Lung (tissue), 12 donors: ENCODE measurements around the gene SYTL3. TPM values are rescaled to one million over a fixed set of nuclear protein-coding genes. Genes with fewer than 3 reads are reported as not detected.

Experiments used
- ATAC-seq: fragments of 200-7000 bp; cut with Tn5 transposase; one replicate; pipeline ENCODE4 v1.9.1; 2020; ENCODE audit warnings: moderate number of reproducible peaks; ENCODE audit not compliant: insufficient read depth, low FRiP score
- DNase-seq, 3 donors: peaks; one replicate each; pipeline ENCODE4 v3.0.0-alpha.2; 2013 to 2017
- H3K27ac ChIP-seq, 2 donors: one replicate each; pipeline ENCODE4 v1.5.1; 2013; ENCODE audit warnings: mild to moderate bottlenecking in 2 of 2, moderate library complexity in 2 of 2, control low read depth in 1 of 2, inconsistent platforms in 1 of 2, low read depth in 1 of 2, low read length in 1 of 2
- H3K27me3 ChIP-seq, 3 donors: one replicate each; pipeline ENCODE4 v1.5.1; 2013; ENCODE audit warnings: low read length in 2 of 3; ENCODE audit not compliant: control insufficient read depth in 3 of 3, insufficient read depth in 3 of 3
- H3K36me3 ChIP-seq, 4 donors: one replicate each; pipeline ENCODE4 v1.5.1; 2013; ENCODE audit warnings: low read length in 4 of 4, mild to moderate bottlenecking in 1 of 4, moderate library complexity in 1 of 4; ENCODE audit not compliant: control insufficient read depth in 4 of 4, insufficient read depth in 4 of 4
- H3K4me1 ChIP-seq, 5 donors: one replicate each; pipeline ENCODE4 v1.5.1; 2013; ENCODE audit warnings: low read length in 5 of 5, mild to moderate bottlenecking in 2 of 5, moderate library complexity in 1 of 5; ENCODE audit not compliant: control insufficient read depth in 5 of 5, insufficient read depth in 5 of 5
- H3K4me3 ChIP-seq: one replicate; pipeline ENCODE4 v1.5.1; 2013; ENCODE audit warnings: mild to moderate bottlenecking, control low read depth, moderate library complexity
- H3K9ac ChIP-seq, 2 donors: one replicate each; pipeline ENCODE4 v1.5.1; 2013; ENCODE audit warnings: low read length in 2 of 2, control low read depth in 1 of 2; ENCODE audit not compliant: insufficient read depth in 1 of 2
- H3K9me3 ChIP-seq, 4 donors: one replicate each; pipeline ENCODE4 v1.5.1; 2013; ENCODE audit warnings: low read length in 3 of 4, mild to moderate bottlenecking in 1 of 4, moderate library complexity in 1 of 4; ENCODE audit not compliant: control insufficient read depth in 4 of 4, insufficient read depth in 3 of 4
- WGBS, 2 donors: extraction: QIAGEN DNeasy Blood & Tissue Kit; methylation state at CpG; one replicate each; pipeline ENCODE4 v1.1.7; 2013; 5-methylcytosine and 5-hydroxymethylcytosine counted together
- polyA plus RNA-seq, 2 donors: library from polyadenylated mRNA; stranded (reverse); fragments of 200-250 nt; gene quantifications; one replicate each; pipeline ENCODE4 v1.2.1, GENCODE V29; 2013
- total RNA-seq, 2 donors: library from RNA; depleted of rRNA in 1 of 2; stranded (reverse); fragments of >200 nt in 1 of 2; gene quantifications; one replicate each; pipeline ENCODE4 v1.2.1, GENCODE V29; 2014 to 2021
- TF ChIP-seq, protein P1 (sequence below): IDR thresholded peaks from 2 replicates; pipeline ENCODE4 v1.5.1; 2012; ENCODE audit warnings: mild to moderate bottlenecking; ENCODE audit errors: control extremely low read depth, extremely low read depth
- donor health status: control.
- donor health status: control.
- donor health status: Bipolar disorder and iron deficiency.
- donor health status: healthy.
- donor health status: DM: yes; HTN: yes; CAD: no.

The SYTL3 gene
- total and polyA plus RNA-seq, 4 donors: 6.5 to 20.0 (median 15.6) TPM

DNA sequence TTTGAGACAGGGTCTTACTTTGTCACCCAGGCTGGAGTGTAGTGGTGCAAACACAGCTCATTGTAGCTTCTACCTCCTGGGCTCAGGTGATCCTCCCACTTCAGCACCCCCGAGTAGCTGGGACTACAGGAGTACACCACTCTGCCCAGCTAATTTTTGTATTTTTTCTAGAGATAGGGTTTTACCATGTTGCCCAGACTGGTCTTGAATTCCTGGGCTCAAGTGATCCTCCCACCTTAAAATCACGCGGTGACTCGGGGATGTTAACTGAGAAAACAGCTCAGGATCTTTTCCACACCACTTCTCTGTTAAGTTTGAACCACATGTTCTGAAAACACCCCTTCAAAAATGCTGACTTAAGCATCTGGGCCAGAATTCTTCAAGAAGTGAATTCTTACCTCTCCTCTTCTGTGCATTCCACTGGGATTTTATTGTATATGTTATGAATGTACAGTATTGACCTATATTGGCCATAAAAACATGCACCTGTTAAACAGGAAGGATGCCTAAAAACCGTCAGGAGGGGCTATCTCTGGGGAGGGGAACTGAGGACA lies 72.4 kb downstream of the SYTL3 start:
- Histone ChIP-seq H3K4me3 (no peak overlapping the region), H3K4me1 (peaks cover 0 to 2% (median 0%) of the 10 kb centered on the region in 5 donors), H3K27ac (no peak overlapping the region), H3K36me3 (peaks cover 0 to 4% (median 0%) of the 10 kb centered on the region in 4 donors), H3K9ac (no peak overlapping the region), H3K9me3 (no peaks in the 10 kb centered on the region), H3K27me3 (no peaks in the 10 kb centered on the region)
- ATAC-seq: no peak
- TF ChIP-seq, protein P1, sequence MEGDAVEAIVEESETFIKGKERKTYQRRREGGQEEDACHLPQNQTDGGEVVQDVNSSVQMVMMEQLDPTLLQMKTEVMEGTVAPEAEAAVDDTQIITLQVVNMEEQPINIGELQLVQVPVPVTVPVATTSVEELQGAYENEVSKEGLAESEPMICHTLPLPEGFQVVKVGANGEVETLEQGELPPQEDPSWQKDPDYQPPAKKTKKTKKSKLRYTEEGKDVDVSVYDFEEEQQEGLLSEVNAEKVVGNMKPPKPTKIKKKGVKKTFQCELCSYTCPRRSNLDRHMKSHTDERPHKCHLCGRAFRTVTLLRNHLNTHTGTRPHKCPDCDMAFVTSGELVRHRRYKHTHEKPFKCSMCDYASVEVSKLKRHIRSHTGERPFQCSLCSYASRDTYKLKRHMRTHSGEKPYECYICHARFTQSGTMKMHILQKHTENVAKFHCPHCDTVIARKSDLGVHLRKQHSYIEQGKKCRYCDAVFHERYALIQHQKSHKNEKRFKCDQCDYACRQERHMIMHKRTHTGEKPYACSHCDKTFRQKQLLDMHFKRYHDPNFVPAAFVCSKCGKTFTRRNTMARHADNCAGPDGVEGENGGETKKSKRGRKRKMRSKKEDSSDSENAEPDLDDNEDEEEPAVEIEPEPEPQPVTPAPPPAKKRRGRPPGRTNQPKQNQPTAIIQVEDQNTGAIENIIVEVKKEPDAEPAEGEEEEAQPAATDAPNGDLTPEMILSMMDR: no peak
- WGBS, 2 donors: 83 to 87% methylated on average over 5 of the region's 5 CpGs
- DNase-seq: no peak

DNA sequence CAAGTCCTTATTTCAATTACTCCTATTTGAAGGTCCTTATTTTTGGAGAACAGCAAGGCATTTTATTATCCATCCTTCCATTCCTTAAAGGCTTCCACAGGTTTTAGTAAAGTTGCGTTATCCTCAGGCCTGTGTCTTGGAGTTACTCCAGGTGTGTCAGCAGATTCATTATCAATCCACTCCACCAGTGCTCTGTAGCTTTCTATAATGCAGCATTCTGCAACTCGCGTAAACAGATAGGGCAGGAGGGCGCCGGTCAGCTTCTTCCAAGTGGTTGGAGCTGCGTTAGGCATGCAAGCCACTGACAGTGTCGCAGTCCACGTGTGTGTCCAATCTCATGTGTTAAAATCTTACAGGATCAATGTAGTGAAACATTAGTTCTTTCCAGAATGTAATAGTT lies 75.8 kb downstream of the SYTL3 start:
- DNase-seq (no peak), ATAC-seq (no peak)
- Histone ChIP-seq H3K9ac (no peak overlapping the region), H3K27ac (no peak overlapping the region), H3K9me3 (peaks cover 0 to 2% (median 0%) of the 10 kb centered on the region in 4 donors), H3K36me3 (peaks cover 0 to under 1% (median 0%) of the 10 kb centered on the region in 4 donors), H3K4me1 (no peaks in the 10 kb centered on the region), H3K4me3 (no peak overlapping the region), H3K27me3 (no peaks in the 10 kb centered on the region)
- TF ChIP-seq, protein P1: no peak
- WGBS, 2 donors: 94 to 95% methylated on average over 8 of the region's 8 CpGs

DNA sequence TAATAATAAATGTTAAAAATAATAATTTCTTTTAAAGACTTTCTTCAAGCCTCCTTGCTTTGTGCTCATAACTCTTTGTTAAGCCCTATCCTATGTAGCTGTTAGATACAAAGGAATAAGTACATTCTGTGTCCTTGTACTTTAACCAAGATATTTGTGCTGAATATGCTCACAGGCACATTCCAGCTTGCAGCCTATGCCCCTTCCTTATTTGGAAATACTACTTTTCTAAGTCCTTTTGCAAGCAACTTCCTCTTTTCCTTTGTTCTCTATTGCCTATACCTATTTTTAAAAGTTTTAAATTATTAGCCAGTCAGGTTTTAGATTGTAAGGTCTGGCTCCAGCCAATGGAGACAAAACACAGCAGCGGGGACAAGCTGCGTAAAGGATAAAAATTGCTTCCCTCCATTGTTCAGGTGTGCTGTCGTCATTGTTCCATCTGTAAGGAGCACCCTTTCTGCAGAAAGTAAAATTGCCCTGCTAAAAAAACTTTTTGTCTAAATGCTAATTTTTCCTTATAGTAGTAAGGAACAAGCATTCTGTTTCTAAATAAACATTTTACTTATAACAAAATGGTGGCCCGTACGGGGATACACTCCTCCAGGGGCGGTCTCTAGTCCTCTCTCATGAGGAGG lies 80.2 kb downstream of the SYTL3 start:
- TF ChIP-seq, protein P1: no peak
- ATAC-seq (no peak), DNase-seq (no peak)
- WGBS, 2 donors: 95 to 97% methylated on average over 6 of the region's 6 CpGs
- Histone ChIP-seq H3K4me1 (no peaks in the 10 kb centered on the region), H3K9me3 (peaks cover 0 to 8% (median 2%) of the 10 kb centered on the region in 4 donors), H3K27ac (no peak overlapping the region), H3K27me3 (no peaks in the 10 kb centered on the region), H3K4me3 (no peak overlapping the region), H3K9ac (no peak overlapping the region), H3K36me3 (no peaks in the 10 kb centered on the region)
